GM19238 (cell line): ENCODE results near the gene CXorf51A.
"Not testable (repeated sequence)": the region's sequence is repeated elsewhere in the genome, so short reads cannot be mapped to it uniquely, and the experiment has no call there.

Experiments used
- DNase-seq: peaks from one replicate; pipeline ENCODE4 v3.0.0; 2011; ENCODE audit warnings: low spot score; ENCODE audit not compliant: insufficient read length

The CXorf51A gene

GRCh38 chrX:146814644-146815043, at the start of gene CXorf51A:
Gene CXorf51A, minus strand, starts transcription at chrX:146814744. Its CDS starts 21 bp downstream, at chrX:146814723.
- DNase-seq = not testable (repeated sequence)

DNA sequence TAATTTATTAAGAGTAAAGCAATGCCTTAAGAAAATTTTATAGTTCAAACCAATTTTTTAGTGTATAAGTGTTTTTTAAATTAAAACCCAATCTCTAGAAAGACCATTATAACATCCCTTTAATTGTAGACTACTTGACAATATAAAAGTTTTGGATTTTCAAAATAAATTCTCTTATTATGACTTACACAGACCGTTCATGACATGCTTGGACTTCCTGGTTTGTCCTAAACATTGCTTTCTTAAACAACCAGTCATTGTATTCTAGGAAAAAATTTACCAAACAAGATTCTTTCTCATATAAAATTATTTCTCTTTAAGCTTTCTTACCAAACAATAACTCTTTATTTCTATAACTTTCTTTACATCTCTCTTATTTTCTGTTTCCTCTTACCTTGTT, 49.0 kb upstream of the CXorf51A start:
- no peak for DNase-seq

DNA sequence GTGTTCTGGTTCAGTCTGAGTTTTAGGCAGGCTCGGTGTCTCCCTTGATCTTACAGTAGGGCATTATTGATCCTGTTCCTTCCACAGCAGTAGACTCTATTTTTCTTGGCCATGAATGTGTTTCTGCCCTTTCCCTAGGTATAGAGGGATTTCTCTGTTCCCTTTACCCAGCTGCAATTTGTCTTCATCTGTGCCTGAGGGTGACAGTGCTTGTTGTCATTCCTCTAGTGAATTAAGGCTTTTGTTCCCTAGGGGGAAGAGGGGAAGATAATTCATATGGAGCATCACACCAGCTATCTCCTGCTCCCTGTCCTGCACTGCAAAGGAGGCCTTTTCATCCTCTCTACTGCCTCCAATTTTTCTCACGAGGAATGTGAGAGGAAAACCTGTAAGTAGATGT, 39.7 kb upstream of the CXorf51A start:
- no peak for DNase-seq

GRCh38 chrX:146831994-146832393, 17.4 kb upstream of the CXorf51A start:
- no peak for DNase-seq

DNA sequence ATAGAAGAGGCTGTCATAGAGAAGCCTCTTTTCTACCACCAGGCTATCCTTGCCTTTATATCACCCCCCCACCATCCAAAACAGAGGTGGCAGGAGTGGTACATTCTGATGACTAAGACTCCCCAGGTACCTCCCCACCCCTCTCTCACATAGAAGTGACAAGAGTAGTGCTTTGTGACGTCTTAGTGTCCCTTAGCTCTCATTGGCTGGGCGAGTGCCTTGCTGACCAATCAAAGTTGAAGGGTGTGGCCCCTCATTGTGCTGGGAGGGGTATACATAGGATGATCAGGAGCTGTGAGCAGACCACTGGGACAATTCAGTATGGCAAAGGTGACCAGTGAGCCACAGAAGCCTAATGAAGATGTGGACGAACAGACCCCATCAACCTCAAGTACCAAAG, 5.1 kb downstream of the CXorf51A start, which contains the start of gene CXorf51B:
CXorf51B (plus strand) TSS at position 301 of the 400 bp plus-strand sequence; CDS start at position 322, 21 bp downstream.
- not testable (repeated sequence) for DNase-seq
